IMR-90 (cell line): ENCODE results near the gene FES. TPM values are rescaled to one million over a fixed set of nuclear protein-coding genes. Genes with fewer than 3 reads are reported as not detected.

Experiments
- ATAC-seq: fragments of 200-7000 bp; cut with Tn5 transposase; 2 replicates; pipeline ENCODE4 v1.9.1; 2020; ENCODE audit warnings: low read depth, mild to moderate bottlenecking, moderate library complexity
- BruUV-seq: library from RNA; stranded (reverse); fragments of 400-500 nt; replicated peaks from 2 replicates; lab custom pipeline; 2021; lab: Mats Ljungman, UMichigan
- CTCF ChIA-PET: fragments of 300-600 bp; formaldehyde crosslinking; extraction: SDS; loops from one replicate; lab custom pipeline; 2021; ENCODE audit warnings: antibody characterized with exemption; lab: Yijun Ruan, JAX
- POLR2A ChIA-PET: fragments of 300-600 bp; sonication (Branson Sonifier 250); formaldehyde crosslinking; loops from one replicate; lab custom pipeline; 2022; ENCODE audit warnings: antibody characterized with exemption; ENCODE audit not compliant: unreplicated experiment; lab: Charles Lee
- DNase-seq: peaks from one replicate; pipeline ENCODE4 v3.0.0; 2013
- H2AFZ ChIP-seq: replicated peaks from 2 replicates; pipeline ENCODE3; 2013; ENCODE audit warnings: low read length, mild to moderate bottlenecking; ENCODE audit not compliant: poor library complexity
- H2AK5ac ChIP-seq: 2 replicates; pipeline ENCODE4 v1.6.1; 2013; ENCODE audit warnings: low read depth, low read length, inconsistent platforms
- H2AK9ac ChIP-seq: replicated peaks from 2 replicates; pipeline ENCODE3; 2013; ENCODE audit warnings: mild to moderate bottlenecking, low read depth, low read length, moderate library complexity; ENCODE audit not compliant: poor library complexity
- H2BK120ac ChIP-seq: 2 replicates; pipeline ENCODE4 v1.6.1; 2013; ENCODE audit warnings: low read depth, low read length, inconsistent platforms
- H2BK15ac ChIP-seq: 3 replicates; pipeline ENCODE4 v1.6.1; 2013; ENCODE audit warnings: low read depth, low read length, inconsistent platforms
- H2BK20ac ChIP-seq: 2 replicates; pipeline ENCODE4 v1.6.1; 2013; ENCODE audit warnings: low read depth, mild to moderate bottlenecking, inconsistent platforms, low read length, moderate library complexity
- H2BK5ac ChIP-seq: 2 replicates; pipeline ENCODE4 v1.6.1; 2013; ENCODE audit warnings: mild to moderate bottlenecking, low read depth, low read length, inconsistent platforms; ENCODE audit not compliant: poor library complexity, severe bottlenecking
- H3K14ac ChIP-seq: replicated peaks from 2 replicates; pipeline ENCODE4 v1.6.1; 2013; ENCODE audit warnings: low read depth, low read length, inconsistent platforms
- H3K18ac ChIP-seq: 2 replicates; pipeline ENCODE4 v1.6.1; 2013; ENCODE audit warnings: low read depth, low read length, control low read depth
- H3K23ac ChIP-seq: 2 replicates; pipeline ENCODE4 v1.6.1; 2013; ENCODE audit warnings: low read depth, low read length, inconsistent platforms
- H3K27ac ChIP-seq: 2 replicates; pipeline ENCODE4 v1.5.1; 2013; ENCODE audit warnings: mild to moderate bottlenecking, control low read depth, low read length; ENCODE audit not compliant: insufficient read depth
- H3K27me3 ChIP-seq: 2 replicates; pipeline ENCODE4 v1.6.1; 2013; ENCODE audit warnings: low read length; ENCODE audit not compliant: control insufficient read depth, insufficient read depth
- H3K36me3 ChIP-seq: 2 replicates; pipeline ENCODE4 v1.6.1; 2013; ENCODE audit warnings: low read length, mixed read lengths; ENCODE audit not compliant: control insufficient read depth, insufficient read depth
- H3K4ac ChIP-seq: 2 replicates; pipeline ENCODE4 v1.6.1; 2013; ENCODE audit warnings: low read depth, low read length, inconsistent platforms
- H3K4me1 ChIP-seq: 2 replicates; pipeline ENCODE4 v1.6.1; 2013; ENCODE audit warnings: low read length, mixed read lengths; ENCODE audit not compliant: control insufficient read depth, insufficient read depth
- H3K4me2 ChIP-seq: 2 replicates; pipeline ENCODE4 v1.6.1; 2013; ENCODE audit warnings: low read depth, mild to moderate bottlenecking, control low read depth, low read length, moderate library complexity
- H3K4me3 ChIP-seq: 2 replicates; pipeline ENCODE4 v1.5.1; 2013; ENCODE audit warnings: low read depth, mild to moderate bottlenecking, control low read depth, low read length, moderate library complexity; ENCODE audit not compliant: insufficient read depth
- H3K56ac ChIP-seq: 2 replicates; pipeline ENCODE4 v1.6.1; 2013; ENCODE audit warnings: low read length, inconsistent platforms; ENCODE audit not compliant: insufficient read depth; ENCODE audit errors: extremely low read depth
- H3K79me1 ChIP-seq, 2 experiments: 2 replicates each; pipeline ENCODE4 v1.6.1; 2013; ENCODE audit warnings: low read length in 2 of 2, inconsistent platforms in 1 of 2, low read depth in 1 of 2
- H3K9ac ChIP-seq: 2 replicates; pipeline ENCODE4 v1.6.1; 2013; ENCODE audit warnings: low read depth, low read length, control low read depth
- H3K9me1 ChIP-seq: 2 replicates; pipeline ENCODE4 v1.6.1; 2013; ENCODE audit warnings: low read length, inconsistent platforms; ENCODE audit not compliant: insufficient read depth
- H3K9me3 ChIP-seq: 2 replicates; pipeline ENCODE4 v1.6.1; 2013; ENCODE audit warnings: low read length; ENCODE audit not compliant: control insufficient read depth, insufficient read depth
- H4K20me1 ChIP-seq: 2 replicates; pipeline ENCODE4 v1.6.1; 2013; ENCODE audit warnings: low read length, inconsistent platforms; ENCODE audit not compliant: insufficient read depth
- H4K5ac ChIP-seq: 2 replicates; pipeline ENCODE4 v1.6.1; 2013; ENCODE audit warnings: mild to moderate bottlenecking, low read depth, low read length, control low read depth
- H4K8ac ChIP-seq, 2 experiments: 2 replicates each; pipeline ENCODE4 v1.6.1; 2013; ENCODE audit warnings: low read depth in 2 of 2, low read length in 2 of 2, control low read depth in 1 of 2, inconsistent platforms in 1 of 2
- H4K91ac ChIP-seq: 2 replicates; pipeline ENCODE4 v1.6.1; 2013; ENCODE audit warnings: low read depth, low read length, inconsistent platforms; ENCODE audit not compliant: insufficient read depth
- CTCF ChIP-seq: conservative IDR thresholded peaks from 2 replicates; pipeline ENCODE4 v1.5.1; 2012; ENCODE audit warnings: mild to moderate bottlenecking, low read depth, low read length, improper control_type of control experiment
- MAFK ChIP-seq: IDR thresholded peaks from 2 replicates; pipeline ENCODE4 v1.6.1; 2012; ENCODE audit warnings: low read depth, low read length, improper control_type of control experiment
- POLR2A ChIP-seq: IDR thresholded peaks from 2 replicates; pipeline ENCODE4 v1.6.1; 2012; ENCODE audit warnings: mild to moderate bottlenecking, low read depth, low read length
- WGBS, 2 experiments: methylation state at CpG; one replicate each; pipeline versions ENCODE4 v1.1.5 to v1.1.7; 2013; ENCODE audit warnings: missing lambda C conversion rate in 2 of 2; ENCODE audit not compliant: insufficient read length in 1 of 2; ENCODE audit errors: extremely low coverage in 2 of 2; 5-methylcytosine and 5-hydroxymethylcytosine counted together
- dilution Hi-C: fragments of 300-500 bp; cut with HindIII; formaldehyde crosslinking; loops from one replicate; pipeline ENCODE4 v1.14.3; 2018; ENCODE audit warnings: low sequenced_read_pairs; ENCODE audit not compliant: unreplicated experiment
- in situ Hi-C: fragments of 300-500 bp; cut with MboI; formaldehyde crosslinking; loops from 3 replicates; pipeline ENCODE4 v1.14.3; 2019; ENCODE audit warnings: low sequenced_read_pairs, inconsistent platforms, mixed read lengths
- intact Hi-C: fragments of 100-400 bp; cut with micrococcal nuclease; formaldehyde crosslinking; loops from 2 replicates; pipeline ENCODE4 v1.10.0; 2022
- polyA plus RNA-seq, 3 experiments: library from polyadenylated mRNA; depleted of rRNA; stranded (reverse); fragments of >200 nt; gene quantifications; 2 replicates each; pipeline ENCODE4 v1.2.3, GENCODE V29; 2012; ENCODE audit warnings: low replicate concordance in 1 of 3
- total RNA-seq: library from RNA; depleted of rRNA; stranded (reverse); fragments of >200 nt; gene quantifications from 2 replicates; pipeline ENCODE4 v1.2.3, GENCODE V29; 2012

Gene FES
- total and polyA plus RNA-seq, 2 of the 4 experiments (the other 2 are of a cell fraction): 10.5 to 11.7 TPM

DNA sequence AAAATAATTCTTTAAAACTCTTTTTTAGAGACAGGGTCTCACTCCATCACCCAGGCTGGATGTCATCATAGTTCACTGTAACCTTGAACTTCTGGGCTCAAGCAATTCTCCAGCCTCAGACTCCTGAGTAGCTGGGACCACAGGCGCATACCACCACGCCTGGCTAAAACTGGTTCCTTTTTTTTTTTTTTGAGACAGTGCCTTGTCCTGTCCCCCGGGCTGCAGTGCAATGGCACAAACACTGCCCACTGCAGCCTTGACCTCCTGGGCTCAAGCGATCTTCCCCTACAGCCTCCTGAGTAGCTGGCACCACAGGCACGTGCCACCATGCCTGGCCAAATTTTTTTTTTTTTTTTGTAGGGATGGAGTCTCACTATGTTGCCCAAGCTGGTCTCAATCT lies 39.6 kb upstream of the FES start:
- Histone ChIP-seq H3K9me1 (peaks cover 6% of the 10 kb centered on the region; the same call in 1 of the 2 replicates), H2AFZ (peak overlapping the region; percentile 75), H2BK15ac (no peak overlapping the region), H3K14ac (no peak overlapping the region), H3K79me1 (no peaks in the 10 kb centered on the region), H2BK120ac (no peak overlapping the region; the same call in 1 of the 2 replicates), H3K4me1 (peaks cover 7% of the 10 kb centered on the region), H2BK5ac (peak overlapping the region; percentile 29), H4K8ac (peak overlapping the region in 1 of 2 experiments; percentile 65; a peak in 2 of 4 replicates), H3K23ac (no peak overlapping the region), H4K20me1 (no peaks in the 10 kb centered on the region), H3K9me3 (no peaks in the 10 kb centered on the region), H2AK9ac (no peak overlapping the region), H4K91ac (no peak overlapping the region; the same call in 1 of the 2 replicates), H3K36me3 (no peaks in the 10 kb centered on the region), H3K18ac (no peak overlapping the region), H3K9ac (no peak overlapping the region), H3K4ac (peak overlapping the region; percentile 57; the same call in 1 of the 2 replicates), H4K5ac (no peak overlapping the region), H2AK5ac (0 out of 2 replicates have a peak overlapping the region, but pooled peaks have one; percentile 14), H2BK20ac (no peak overlapping the region; the same call in 1 of the 2 replicates), H3K4me2 (no peak overlapping the region), H3K56ac (no peak overlapping the region), H3K4me3 (no peak overlapping the region), H3K27me3 (no peaks in the 10 kb centered on the region), H3K27ac (peak overlapping the region; percentile 27; the same call in 1 of the 2 replicates)
- POLR2A ChIA-PET: no interaction called here
- TF ChIP-seq MAFK (no peak), POLR2A (no peak), CTCF (no peak)
- DNase-seq (no peak), ATAC-seq (no peak)
- BruUV-seq: no TSS peak
- in situ Hi-C loops (no loop called here), intact Hi-C loops (no loop called here), dilution Hi-C loops (no loop called here)
- no CpG with 5 or more reads among the region's 5 CpGs for WGBS, 2 experiments
- CTCF ChIA-PET: interaction anchor here (0.6 to 1.0 kb wide), 3 partner anchors 11 to 1596 kb away, joined by 3 to 7 read pairs (median 6); no protein-coding TSS in a partner anchor
